Heart right ventricle (tissue), 16 donors: Measurements from ENCODE around the gene NDUFA3. TPM values are rescaled to one million over a fixed set of nuclear protein-coding genes. Genes with fewer than 3 reads are reported as not detected.

Experiments
- ATAC-seq, 8 donors: fragments of 200-7000 bp; cut with Tn5 transposase; one replicate each; pipeline ENCODE4 v1.9.1; 2020; ENCODE audit warnings: mild to moderate bottlenecking in 8 of 8, moderate library complexity in 8 of 8, moderate number of reproducible peaks in 1 of 8
- DNase-seq, 2 donors: peaks; one replicate each; pipeline ENCODE4 v3.0.0-alpha.2; 2020
- H3K27ac ChIP-seq, 10 donors: fragments of 200-600 bp; sonication (generic) in 2 of 10; one replicate each; pipeline versions ENCODE4 v1.5.0 to v1.8.0; 2020 to 2022; ENCODE audit warnings: mild to moderate bottlenecking in 3 of 10
- H3K27me3 ChIP-seq, 7 donors: fragments of 200-600 bp; one replicate each; pipeline ENCODE4 v1.8.0; 2021 to 2022; ENCODE audit warnings: mild to moderate bottlenecking in 2 of 7
- H3K36me3 ChIP-seq, 9 donors: fragments of 200-600 bp; sonication (generic) in 1 of 9; one replicate each; pipeline versions ENCODE4 v1.5.0 to v1.8.0; 2020 to 2022; ENCODE audit warnings: mild to moderate bottlenecking in 2 of 9
- H3K4me1 ChIP-seq, 9 donors: fragments of 200-600 bp; sonication (generic) in 1 of 9; one replicate each; pipeline versions ENCODE4 v1.5.0 to v1.8.0; 2020 to 2022; ENCODE audit warnings: mild to moderate bottlenecking in 4 of 9
- H3K4me3 ChIP-seq, 10 donors: fragments of 200-600 bp; sonication (generic) in 2 of 10; one replicate each; pipeline versions ENCODE4 v1.5.0 to v1.8.0; 2020 to 2022; ENCODE audit warnings: mild to moderate bottlenecking in 7 of 10, moderate library complexity in 2 of 10
- H3K9me3 ChIP-seq, 11 donors: fragments of 200-600 bp in 10 of 11; sonication (generic) in 2 of 11; one replicate each; pipeline versions ENCODE4 v1.5.0 to v1.8.0; 2013 to 2022; ENCODE audit warnings: mild to moderate bottlenecking in 2 of 11, control low read depth in 1 of 11, moderate library complexity in 1 of 11
- CTCF ChIP-seq, 9 donors: fragments of 200-600 bp; sonication (generic) in 2 of 9; IDR thresholded peaks; one replicate each; pipeline versions ENCODE4 v1.5.0 to v1.8.0; 2021 to 2022; ENCODE audit warnings: antibody characterized with exemption in 9 of 9, mild to moderate bottlenecking in 5 of 9, moderate library complexity in 1 of 9
- WGBS, 2 donors: extraction: QIAGEN DNeasy Blood & Tissue Kit; methylation state at CpG; one replicate each; pipeline ENCODE4 v1.1.7; 2013; ENCODE audit warnings: inconsistent platforms in 1 of 2; 5-methylcytosine and 5-hydroxymethylcytosine counted together
- intact Hi-C, 10 donors: fragments of 100-400 bp; cut with DNase I; formaldehyde crosslinking; loops; one replicate each; pipeline versions ENCODE4 v1.11.1 to v1.14.2; 2022
- polyA plus RNA-seq, 2 donors: library from polyadenylated mRNA; stranded (reverse); fragments of 200-250 nt; gene quantifications; one replicate each; pipeline ENCODE4 v1.2.3, GENCODE V29; 2013
- total RNA-seq, 10 donors: library from RNA; stranded (reverse); fragmentation: NEBNext Ultra II Directional in 3 of 10; extraction: Animal tissue kit (Norgen Biotek cat#: 25700) in 3 of 10; gene quantifications; one replicate each; pipeline versions ENCODE4 v1.2.1 to v1.2.4, GENCODE V29; 2021 to 2023
- donor health status: Arrhythmogenic right ventricular cardiomyopathy.
- donor health status: ischemic (EF 13 %, LVEDD 7.1; RV severe dilation, severe dysfunction).
- donor health status: healthy with polysubstance abuse.
- donor health status: DM: no; HTN: yes; CAD: no.
- donor health status: DM: no; HTN: no; CAD: no.
- donor health status: ischemic (EF 25% LVEDD 6.9; RV normal size, moderate dysfunction).
- donor health status: ischemic (EF 25% LVEDD 5.7; RV mildly dilated, moderate dysfunction).
- donor health status: healthy.
- donor health status: DM: yes; HTN: yes; CAD: no.
- donor health status: Ischemic cardiomyopathy.
- donor health status: ischemic (EF 35%, LVEDD 5.7; RV mildly dilated, moderate dysfunction).
- donor health status: nonischemic (EF 11% LVEDD 7.7; RV severe dilation, severe dysfunction).
- donor health status: DM: yes; HTN: yes; CAD: no.
- donor health status: PGD.
- donor health status: ischemic (EF 29% LVEDD 5.4; RV normal size, mild dysfunction).
- donor health status: nonischemic (EF 23%, LVEDD 6.1; RV moderate dilation, normal function).

The NDUFA3 gene
- total and polyA plus RNA-seq, 12 donors, result 239 to 3,395 (median 360) TPM

GRCh38 chr19:54125713-54126112 is 23.1 kb downstream of the NDUFA3 start:
- Histone ChIP-seq H3K4me1 (no peaks in the 10 kb centered on the region), H3K4me3 (no peak overlapping the region), H3K36me3 (peaks cover 7 to 95% (median 81%) of the 10 kb centered on the region in 9 donors), H3K27ac (no peak overlapping the region), H3K27me3 (no peaks in the 10 kb centered on the region), H3K9me3 (no peaks in the 10 kb centered on the region)
- intact Hi-C loops, result no loop called here
- TF ChIP-seq CTCF (IDR thresholded peaks at IDR 0.05), result no peak
- WGBS, 2 donors, result 88 to 92% methylated on average over 9 of the region's 9 CpGs
- DNase-seq (no peak), ATAC-seq (no peak)

GRCh38 chr19:54127688-54128440 is 25.2 kb downstream of the NDUFA3 start:
- 93 to 94% methylated on average over 39 to 44 of the region's 44 CpGs for WGBS, 2 donors
- no peak for TF ChIP-seq CTCF (IDR thresholded peaks at IDR 0.05)
- ATAC-seq (no peak), DNase-seq (no peak)
- intact Hi-C loops, result no loop called here
- H3K4me1 ChIP-seq, result no peaks in the 10 kb centered on the region
- no peaks in the 10 kb centered on the region for H3K27me3 ChIP-seq
- H3K4me3 ChIP-seq, result no peak overlapping the region
- H3K9me3 ChIP-seq, result no peaks in the 10 kb centered on the region
- H3K27ac ChIP-seq, result no peak overlapping the region
- H3K36me3 ChIP-seq, result peaks cover 4 to 95% (median 67%) of the 10 kb centered on the region in 9 donors

- H3K4me3 ChIP-seq, result no peak overlapping the region
- WGBS, 2 donors, result 88 to 95% methylated on average over 12 to 20 of the region's 20 CpGs
- DNase-seq, result no peak
- no peaks in the 10 kb centered on the region for H3K9me3 ChIP-seq
- H3K27ac ChIP-seq, result no peak overlapping the region
- intact Hi-C loops, result no loop called here
- no peak for TF ChIP-seq CTCF (IDR thresholded peaks at IDR 0.05)
- H3K4me1 ChIP-seq, result no peaks in the 10 kb centered on the region
- no peaks in the 10 kb centered on the region for H3K27me3 ChIP-seq
- peaks cover 4 to 95% (median 62%) of the 10 kb centered on the region in 9 donors for H3K36me3 ChIP-seq
- no peak for ATAC-seq
Observed at GRCh38 chr19:54128441-54128725, 25.7 kb downstream of the NDUFA3 start.

DNA sequence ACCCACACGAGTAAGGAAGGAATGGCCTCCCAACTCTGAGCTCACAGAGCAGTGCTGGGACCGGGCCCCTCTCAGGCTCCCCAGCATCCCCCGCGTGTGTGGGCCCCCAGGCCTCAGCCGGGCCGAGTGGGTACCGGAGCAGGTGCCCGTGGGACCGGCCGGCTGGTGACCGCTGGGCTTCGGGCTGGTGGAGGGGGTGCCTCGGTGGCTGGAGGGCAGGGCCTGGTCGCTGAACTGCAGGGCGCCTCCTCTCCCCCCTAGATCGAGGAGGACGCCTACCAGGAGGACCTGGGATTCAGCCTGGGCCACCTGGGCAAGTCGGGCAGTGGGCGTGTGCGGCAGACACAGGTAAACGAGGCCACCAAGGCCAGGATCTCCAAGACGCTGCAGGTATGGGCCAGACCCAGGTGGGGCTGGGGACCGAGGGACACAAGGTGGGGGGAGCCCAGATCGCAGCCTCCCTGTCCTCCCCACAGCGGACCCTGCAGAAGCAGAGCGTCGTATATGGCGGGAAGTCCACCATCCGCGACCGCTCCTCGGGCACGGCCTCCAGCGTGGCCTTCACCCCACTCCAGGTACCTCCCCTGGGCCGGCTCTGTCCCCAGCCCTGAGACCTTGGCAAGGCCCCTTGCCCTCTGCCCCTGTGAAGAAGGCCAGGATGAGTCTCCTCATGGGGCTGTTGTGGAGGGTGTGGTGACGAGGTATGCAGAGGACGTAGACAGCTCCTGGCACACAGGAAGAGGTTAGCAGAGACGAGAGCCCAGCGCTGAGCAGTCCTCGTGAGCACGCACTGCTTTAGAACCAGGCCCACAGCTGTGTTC is 26.4 kb downstream of the NDUFA3 start:
- Histone ChIP-seq H3K27ac (no peak overlapping the region), H3K4me1 (no peaks in the 10 kb centered on the region), H3K9me3 (no peaks in the 10 kb centered on the region), H3K4me3 (no peak overlapping the region), H3K36me3 (peaks cover 4 to 89% (median 56%) of the 10 kb centered on the region in 9 donors), H3K27me3 (no peaks in the 10 kb centered on the region)
- DNase-seq (no peak), ATAC-seq (no peak)
- TF ChIP-seq CTCF (IDR thresholded peaks at IDR 0.05), result no peak
- intact Hi-C loops, result no loop called here
- WGBS, 2 donors, result 95 to 96% methylated on average over 40 to 41 of the region's 41 CpGs
